Right lobe of liver (tissue), 4 donors: ENCODE results near the gene TAF5L.

ENCODE experiments used
- CTCF ChIP-seq, 4 donors: fragments of 200-600 bp in 3 of 4; fragments of 450-650 bp in 1 of 4; IDR thresholded peaks; one replicate each; pipeline versions ENCODE4 v1.5.1 to v1.8.0; 2016 to 2022; ENCODE audit warnings: antibody characterized with exemption in 4 of 4, mild to moderate bottlenecking in 2 of 4
- POLR2A ChIP-seq: fragments of 450-650 bp; IDR thresholded peaks from one replicate; pipeline ENCODE4 v1.6.1; 2017; ENCODE audit warnings: antibody characterized with exemption, mild to moderate bottlenecking
- donor health status: DM: no; HTN: no; CAD: no.
- donor health status: DM: no; HTN: no; CAD: no.
- donor health status: DM: no; HTN: yes; CAD: no.

GRCh38 chr1:229650045-229650444 lies 24.1 kb upstream of the TAF5L start:
- TF ChIP-seq POLR2A = no peak
- no peak for TF ChIP-seq CTCF (IDR thresholded peaks at IDR 0.05)
